ENCODE data around the gene RNF223. TPM values are rescaled to one million over a fixed set of nuclear protein-coding genes. Genes with fewer than 3 reads are reported as not detected.
A peak's percentile ranks its signal among the peaks of the same experiment; 100 is the strongest.
"Not testable (repeated sequence)": the region's sequence is repeated elsewhere in the genome, so short reads cannot be mapped to it uniquely, and the experiment has no call there.

Gene RNF223
- total and polyA plus RNA-seq, 8 donors, result 1.4 to 8.1 (median 3.4) TPM; not detected in 3

DNA sequence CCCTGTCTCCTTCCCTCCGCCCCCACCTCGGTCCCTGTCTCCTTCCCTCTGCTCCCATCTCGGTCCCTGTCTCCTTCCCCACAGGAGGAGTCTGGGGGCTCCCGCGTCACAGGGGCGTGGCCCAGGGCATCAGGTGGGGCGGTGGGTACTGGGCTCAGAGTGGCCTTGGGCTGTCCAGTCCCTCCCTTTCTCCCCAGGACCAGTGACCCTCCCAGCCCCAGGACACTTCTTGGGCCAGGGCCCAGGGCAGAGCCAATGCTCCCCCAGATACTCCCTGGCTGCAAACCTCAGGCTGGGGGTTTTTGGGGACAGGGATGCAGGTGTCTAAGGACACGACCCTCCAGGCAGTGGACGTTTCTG is 6.8 kb upstream of the RNF223 start:
- intact Hi-C loops (cut with DNase I; ENCODE audit: low total_unique reads), result no loop called here
- peak in 1 of 2 donors; percentile 18 for DNase-seq
- Histone ChIP-seq H3K27me3 (peaks cover 0 to 24% (median 0%) of the 10 kb centered on the region in 3 donors), H3K4me1 (peaks cover 14 to 15% (median 14%) of the 10 kb centered on the region in 4 donors), H3K9me3 (no peaks in the 10 kb centered on the region), H3K36me3 (peaks cover 0 to 30% (median 23%) of the 10 kb centered on the region in 4 donors), H3K27ac (no peak overlapping the region), H3K4me3 (no peak overlapping the region)
- WGBS, 5 donors, result 40 to 68% (median 62%) methylated on average over 8 to 9 of the region's 9 CpGs
- TF ChIP-seq CTCF (IDR thresholded peaks at IDR 0.05) (no peak), POLR2A (IDR thresholded peaks at IDR 0.05) (no peak), POLR2AphosphoS5 (IDR thresholded peaks at IDR 0.05) (no peak), EP300 (IDR thresholded peaks at IDR 0.05) (no peak)

DNA sequence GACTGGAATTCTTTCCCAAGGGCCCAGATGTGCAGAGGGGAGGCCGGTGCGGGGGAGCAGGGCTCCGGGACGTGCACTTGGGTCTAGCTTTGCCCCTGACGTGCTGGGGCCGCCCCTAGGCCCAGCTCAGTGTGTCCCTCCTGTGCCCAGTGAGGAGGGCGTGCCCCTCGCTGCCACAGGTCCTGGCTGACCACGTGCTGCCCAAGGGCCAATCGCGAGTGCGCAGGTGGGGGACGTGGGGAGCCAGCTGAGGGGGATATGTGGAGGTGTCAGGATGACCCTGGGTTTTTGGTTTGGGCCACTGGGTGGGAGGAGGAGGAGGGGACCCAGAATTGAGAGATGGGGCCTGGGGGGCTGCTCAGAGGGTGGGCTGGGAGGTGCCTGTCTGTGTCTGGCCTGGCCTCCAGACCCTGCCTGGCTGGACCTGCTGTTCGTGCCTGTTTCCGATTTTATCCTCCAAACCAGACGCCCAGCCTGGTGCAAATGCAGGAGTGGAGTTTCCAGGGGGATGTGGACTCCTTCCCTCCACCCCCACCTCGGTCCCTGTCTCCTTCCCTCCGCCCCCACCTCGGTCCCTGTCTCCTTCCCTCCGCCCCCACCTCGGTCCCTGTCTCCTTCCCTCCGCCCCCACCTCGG is 6.1 kb upstream of the RNF223 start:
- Histone ChIP-seq H3K27ac (peak overlapping the region; percentile 57 to 81 (median 72)), H3K27me3 (peaks cover 0 to 31% (median 2%) of the 10 kb centered on the region in 3 donors), H3K9me3 (no peaks in the 10 kb centered on the region), H3K36me3 (peaks cover 0 to 28% (median 23%) of the 10 kb centered on the region in 4 donors), H3K4me1 (peaks cover 14 to 17% (median 14%) of the 10 kb centered on the region in 4 donors), H3K4me3 (peak overlapping the region; percentile 33 to 37 (median 34))
- WGBS, 5 donors, result 4 to 9% (median 6%) methylated on average over 15 to 21 of the region's 23 CpGs
- DNase-seq, result peak; percentile 52 to 89
- no peak for TF ChIP-seq CTCF (IDR thresholded peaks at IDR 0.05)
- TF ChIP-seq EP300 (IDR thresholded peaks at IDR 0.05), result no peak
- TF ChIP-seq POLR2A (IDR thresholded peaks at IDR 0.05), result no peak
- TF ChIP-seq POLR2AphosphoS5 (IDR thresholded peaks at IDR 0.05), result no peak
- intact Hi-C loops (cut with DNase I; ENCODE audit: low total_unique reads), result no loop called here

DNA sequence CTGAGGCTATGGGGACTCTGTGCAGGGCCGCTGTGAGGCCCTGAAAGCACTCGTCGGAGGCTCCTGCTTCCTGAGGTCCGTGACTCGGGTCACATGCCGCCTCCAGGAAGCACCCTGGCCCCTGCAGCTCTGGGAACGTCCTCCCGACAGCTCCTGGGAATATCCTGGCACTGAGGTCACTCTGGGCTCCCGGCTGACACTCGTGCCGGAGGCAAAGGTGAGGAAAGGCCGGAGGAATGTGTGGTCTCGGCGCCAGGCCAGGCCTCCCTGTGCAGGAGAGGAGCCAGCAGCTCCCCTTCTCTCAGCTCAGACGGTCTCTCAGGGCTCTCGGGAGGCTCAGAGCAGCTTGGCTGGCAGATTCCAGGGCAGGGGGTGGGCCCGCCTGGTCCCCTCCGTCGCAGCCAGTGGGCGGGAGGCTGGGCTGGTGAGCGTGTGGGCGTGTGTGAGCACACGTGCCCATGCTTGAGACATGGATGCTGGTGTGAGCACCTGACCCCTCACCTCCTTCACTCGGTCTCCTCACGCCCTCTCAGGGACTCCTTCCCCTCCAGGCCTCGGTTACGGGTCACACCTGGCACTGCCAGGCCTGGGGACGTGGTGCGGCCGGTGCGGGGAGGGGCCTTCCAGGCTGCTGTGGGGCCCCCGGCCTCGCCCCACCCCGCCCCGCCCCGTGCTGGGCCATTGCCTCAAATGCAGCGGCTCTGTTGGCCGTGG is 5.5 kb upstream of the RNF223 start:
- no peaks in the 10 kb centered on the region for H3K9me3 ChIP-seq
- H3K27me3 ChIP-seq, result peaks cover 0 to 38% (median 9%) of the 10 kb centered on the region in 3 donors
- H3K36me3 ChIP-seq, result peaks cover 0 to 28% (median 23%) of the 10 kb centered on the region in 4 donors
- peaks cover 14 to 21% (median 15%) of the 10 kb centered on the region in 4 donors for H3K4me1 ChIP-seq
- peak overlapping the region; percentile 70 to 83 (median 76) for H3K27ac ChIP-seq
- WGBS, 5 donors, result 0 to 2% (median 1%) methylated on average over 7 to 38 of the region's 38 CpGs
- DNase-seq, result peak; percentile 77 to 91
- peak overlapping the region; percentile 33 to 37 (median 34) for H3K4me3 ChIP-seq
- TF ChIP-seq POLR2AphosphoS5 (IDR thresholded peaks at IDR 0.05) (peak in 2 of 3 donors; percentile 7 to 20), CTCF (IDR thresholded peaks at IDR 0.05) (no peak)
- intact Hi-C loops (cut with DNase I; ENCODE audit: low total_unique reads), result no loop called here

GRCh38 chr1:1077396-1077795 is 3.3 kb upstream of the RNF223 start:
- H3K4me3 ChIP-seq; H3K36me3 ChIP-seq; H3K27ac ChIP-seq; DNase-seq; intact Hi-C loops (cut with DNase I; ENCODE audit: low total_unique reads); H3K9me3 ChIP-seq: not testable (repeated sequence)
- Histone ChIP-seq H3K4me1 (peaks cover 14 to 36% (median 23%) of the 10 kb centered on the region in 4 donors), H3K27me3 (peaks cover 0 to 59% (median 12%) of the 10 kb centered on the region in 3 donors)
- WGBS, 5 donors, result 40 to 70% (median 67%) methylated on average over 1 to 2 of the region's 21 CpGs; no CpG with 5 or more reads in 2 of the 5 donors

All from stomach (tissue), 9 donors.